HG03432 (cell line): ENCODE results near the gene DCAF8.
"Not testable (repeated sequence)": the region's sequence is repeated elsewhere in the genome, so short reads cannot be mapped to it uniquely, and the experiment has no call there.

Experiments
- ATAC-seq: cut with Tn5 transposase; IDR thresholded peaks from one replicate; pipeline ENCODE4 v1.9.1; 2021; ENCODE audit warnings: mild to moderate bottlenecking, moderate library complexity; ENCODE audit not compliant: unreplicated experiment

Gene DCAF8

DNA sequence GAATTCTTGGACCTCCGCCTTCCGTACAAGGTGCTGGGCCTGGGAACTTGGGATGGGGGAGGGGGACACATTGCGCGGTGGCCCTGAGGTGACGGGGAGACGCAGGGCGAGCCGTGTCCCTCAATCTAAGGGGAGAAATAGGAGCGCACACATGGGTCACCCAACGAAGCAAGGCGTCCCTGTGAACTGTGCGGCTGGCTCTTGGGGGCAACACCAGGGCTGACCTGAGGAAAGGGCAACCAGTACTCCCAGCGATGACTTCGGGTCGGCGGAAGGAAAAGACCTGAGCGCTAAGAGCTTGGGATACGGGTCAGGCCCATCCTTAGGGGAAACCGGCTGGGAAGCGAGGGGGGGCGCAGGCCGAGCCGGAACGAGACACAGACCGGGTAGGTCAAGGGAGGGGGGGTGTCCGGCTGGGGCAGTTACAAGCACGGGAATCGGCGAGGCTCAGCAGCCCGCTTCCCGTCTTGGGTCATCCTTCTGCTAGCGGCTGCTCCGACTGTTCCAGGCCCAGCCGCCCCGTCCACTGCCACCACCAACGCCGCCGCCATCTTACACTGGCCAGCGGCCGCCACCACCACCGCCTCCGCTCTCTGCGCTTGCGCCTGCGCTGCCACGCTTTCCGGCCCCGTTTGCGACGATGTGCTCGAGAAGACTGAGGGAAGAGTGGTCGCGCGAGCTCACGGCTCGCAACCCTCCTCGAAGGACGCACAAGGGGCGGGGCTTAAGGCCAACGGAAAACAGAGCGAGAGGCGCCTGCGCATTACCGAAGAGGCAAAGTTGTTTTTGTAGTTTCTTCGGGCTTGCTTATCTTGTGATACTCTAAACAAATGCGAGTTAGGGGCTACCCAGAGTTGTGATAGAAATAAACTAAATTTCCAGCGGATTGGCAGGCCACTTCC is at the start of gene DCAF8:
Gene DCAF8 (minus strand): TSS at position 657 of the 902 bp plus-strand sequence. CDS start 18,541 bp downstream, outside the sequence.
- ATAC-seq, result peak; percentile 88

DNA sequence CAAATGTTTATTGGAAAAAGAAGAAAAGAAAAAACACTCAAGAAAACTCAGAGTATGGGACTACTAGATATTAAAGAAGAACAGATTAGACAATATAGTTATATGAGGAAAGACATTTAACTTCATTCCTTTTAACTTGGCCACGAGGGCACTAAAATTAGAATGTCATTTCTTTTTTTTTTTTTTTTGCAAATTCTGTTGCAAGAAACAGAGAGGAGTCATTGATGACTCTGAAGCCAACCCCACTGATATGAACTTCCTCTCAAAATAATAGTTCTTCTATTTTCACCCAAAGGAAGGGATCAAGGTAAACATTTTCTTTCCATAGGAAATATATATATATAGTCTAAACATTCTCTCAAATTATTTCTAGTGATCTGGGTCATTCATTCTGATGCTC is 47.2 kb upstream of the DCAF8 start:
- no peak for ATAC-seq

DNA sequence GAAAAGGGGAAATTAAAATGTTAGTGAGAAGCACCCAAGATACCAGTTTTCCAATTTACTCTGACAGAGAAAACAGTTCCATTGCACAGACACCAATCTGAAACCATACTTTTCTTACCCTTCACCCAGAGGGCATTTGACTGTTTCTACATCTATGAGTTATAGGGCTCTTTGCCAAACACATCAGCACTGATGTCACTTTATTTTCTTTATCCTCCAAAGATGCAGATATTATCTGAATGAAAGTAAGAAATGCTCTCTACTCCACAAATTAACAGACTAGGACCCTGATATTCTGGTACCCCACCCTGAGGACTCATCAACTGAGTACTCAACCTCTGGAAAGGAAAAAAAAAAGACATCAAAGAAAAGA is 46.8 kb upstream of the DCAF8 start:
- ATAC-seq, result no peak

DNA sequence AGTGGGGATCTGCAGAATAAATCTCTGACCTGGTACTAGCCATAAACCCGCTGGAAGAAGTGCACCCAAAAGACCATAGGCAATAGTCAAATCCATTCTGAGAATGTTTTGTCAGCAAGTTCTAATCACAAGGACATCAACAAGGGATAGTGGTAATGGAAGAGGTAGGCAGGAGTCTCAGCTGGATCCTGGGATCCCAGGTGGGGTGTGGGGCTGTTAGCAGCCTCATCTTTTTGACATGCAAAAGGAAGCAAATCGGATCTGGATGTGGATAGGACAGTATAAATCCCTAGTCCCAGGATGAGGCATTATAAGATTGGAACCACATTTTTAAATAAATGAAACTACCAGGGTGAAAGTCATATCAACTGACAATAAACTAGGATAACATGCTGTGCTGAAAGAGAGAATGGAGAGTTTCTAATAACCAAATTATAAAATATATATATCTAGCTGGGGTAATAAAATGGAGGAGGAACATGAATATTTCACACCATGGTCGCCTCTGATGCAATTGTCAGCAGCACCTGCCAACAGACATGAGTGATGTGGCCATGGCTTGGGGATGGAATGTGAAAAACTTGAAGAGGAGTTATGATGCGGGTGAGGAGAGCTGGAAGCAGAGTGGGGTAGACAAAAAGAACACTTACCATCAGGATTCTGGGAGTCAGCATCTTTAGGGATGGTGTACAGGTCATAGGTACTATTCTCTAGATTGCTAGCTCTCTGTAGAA is 46.3 kb upstream of the DCAF8 start:
- no peak for ATAC-seq

DNA sequence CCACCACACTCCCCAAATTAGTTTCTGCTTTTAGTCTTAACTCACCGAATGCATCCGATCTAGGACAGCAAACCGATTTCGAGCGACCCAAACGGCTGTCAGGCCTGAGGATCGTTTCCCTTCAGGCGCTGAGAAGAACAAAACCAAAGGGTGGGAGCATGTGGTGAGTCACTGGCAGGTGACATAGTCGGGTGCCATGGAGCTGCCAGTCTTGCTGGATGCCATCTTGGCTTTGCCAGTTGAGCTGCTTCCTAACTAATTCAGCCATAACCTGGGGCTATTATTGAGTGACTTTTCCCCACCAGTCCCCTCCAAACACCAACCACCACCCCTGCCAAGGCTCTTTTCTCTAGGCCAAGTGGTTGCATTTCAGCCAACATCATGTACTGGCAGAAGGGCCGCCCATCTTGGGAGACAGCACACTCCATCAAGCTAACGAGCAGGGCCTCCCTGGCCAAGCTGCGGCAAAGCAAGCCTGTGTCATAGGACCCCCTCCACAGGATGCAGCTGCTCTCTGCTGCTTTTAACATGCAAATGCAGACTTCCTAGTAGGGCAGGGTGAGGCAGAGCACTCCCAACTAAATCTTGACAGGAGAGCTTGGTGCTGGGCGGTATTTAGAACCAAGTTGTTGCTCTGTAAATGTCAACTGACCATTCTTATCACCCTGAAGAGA is 44.9 kb upstream of the DCAF8 start:
- no peak for ATAC-seq

DNA sequence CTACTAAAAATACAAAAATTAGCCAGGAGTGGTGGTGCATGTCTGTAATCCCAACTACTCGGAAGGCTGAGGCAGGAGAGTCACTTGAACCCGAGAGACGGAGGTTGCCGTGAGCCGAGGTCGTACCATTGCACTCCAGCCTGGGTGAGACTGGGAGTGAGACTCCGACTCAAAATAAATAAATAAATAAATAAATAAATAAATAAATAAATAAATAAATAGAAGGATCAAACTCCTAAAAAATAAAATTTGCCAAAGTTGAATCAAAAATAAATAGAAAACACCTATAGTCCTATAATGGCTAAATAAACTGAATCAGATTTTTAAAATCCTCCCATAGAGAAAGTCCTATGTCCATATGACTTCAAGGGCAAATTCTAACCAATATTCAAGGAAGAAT is 37.8 kb upstream of the DCAF8 start:
- ATAC-seq, result no peak

DNA sequence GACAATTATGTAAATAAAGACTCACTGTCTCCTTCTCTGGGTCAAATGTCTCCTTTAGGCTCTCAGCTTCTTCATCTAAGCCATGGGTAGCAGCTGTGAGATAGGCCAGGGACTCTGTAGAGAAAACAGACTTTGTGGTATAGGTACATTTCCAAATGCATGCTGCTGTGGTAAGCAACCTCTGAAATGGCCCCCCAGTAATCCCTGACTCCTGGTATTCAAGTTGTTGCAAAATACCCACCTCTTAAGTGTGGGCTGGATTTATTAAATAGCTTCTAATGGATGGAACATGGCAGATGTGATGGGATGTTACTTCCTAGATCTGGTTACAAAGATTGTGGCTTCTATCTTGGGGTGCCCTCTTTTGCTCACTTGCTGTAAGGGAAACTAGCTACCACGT is 33.7 kb upstream of the DCAF8 start:
- no peak for ATAC-seq

DNA sequence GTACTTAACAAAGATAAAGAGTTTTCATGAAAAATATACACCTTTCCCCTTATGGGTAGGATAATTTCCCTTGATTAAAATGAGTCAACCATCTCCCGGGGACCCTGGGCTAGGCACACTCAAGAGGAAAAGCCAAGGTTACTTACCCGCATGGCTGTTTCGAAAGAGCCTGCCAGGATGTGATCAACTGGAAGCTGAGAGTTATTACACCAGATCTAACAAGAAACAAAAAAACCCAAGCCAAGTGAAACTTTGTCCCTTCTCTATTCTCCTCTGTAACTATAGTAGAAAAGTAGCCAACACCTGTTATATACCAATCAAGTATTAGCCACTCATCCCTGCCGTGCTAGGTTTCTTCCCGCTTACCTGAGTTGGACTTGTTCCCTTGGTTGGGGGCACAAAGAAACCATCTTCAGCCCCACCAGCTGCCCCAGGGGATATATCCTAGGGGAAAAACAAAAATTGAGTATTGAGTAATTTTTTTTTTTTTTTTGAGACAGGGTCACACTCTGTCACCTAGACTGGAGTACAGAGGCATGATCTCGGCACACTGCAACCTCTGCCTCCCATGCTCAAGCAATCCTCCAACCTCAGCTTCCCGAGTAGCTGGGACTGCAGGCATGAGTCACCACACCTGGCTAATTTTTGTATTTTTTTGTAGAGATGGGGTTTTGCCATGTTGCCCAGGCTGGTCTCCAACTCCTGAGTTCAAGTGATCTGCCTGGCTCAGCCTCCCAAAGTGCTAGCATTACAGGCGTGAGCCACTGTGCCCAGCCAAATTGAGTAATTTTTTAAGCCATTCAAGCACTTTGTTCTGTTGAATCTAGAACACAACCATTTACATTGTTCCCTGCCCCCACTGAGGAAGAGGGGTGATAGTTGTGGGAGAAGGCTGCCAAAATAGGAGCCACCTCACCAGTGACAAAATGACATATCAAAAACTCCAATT is 30.9 kb upstream of the DCAF8 start:
- no peak for ATAC-seq

DNA sequence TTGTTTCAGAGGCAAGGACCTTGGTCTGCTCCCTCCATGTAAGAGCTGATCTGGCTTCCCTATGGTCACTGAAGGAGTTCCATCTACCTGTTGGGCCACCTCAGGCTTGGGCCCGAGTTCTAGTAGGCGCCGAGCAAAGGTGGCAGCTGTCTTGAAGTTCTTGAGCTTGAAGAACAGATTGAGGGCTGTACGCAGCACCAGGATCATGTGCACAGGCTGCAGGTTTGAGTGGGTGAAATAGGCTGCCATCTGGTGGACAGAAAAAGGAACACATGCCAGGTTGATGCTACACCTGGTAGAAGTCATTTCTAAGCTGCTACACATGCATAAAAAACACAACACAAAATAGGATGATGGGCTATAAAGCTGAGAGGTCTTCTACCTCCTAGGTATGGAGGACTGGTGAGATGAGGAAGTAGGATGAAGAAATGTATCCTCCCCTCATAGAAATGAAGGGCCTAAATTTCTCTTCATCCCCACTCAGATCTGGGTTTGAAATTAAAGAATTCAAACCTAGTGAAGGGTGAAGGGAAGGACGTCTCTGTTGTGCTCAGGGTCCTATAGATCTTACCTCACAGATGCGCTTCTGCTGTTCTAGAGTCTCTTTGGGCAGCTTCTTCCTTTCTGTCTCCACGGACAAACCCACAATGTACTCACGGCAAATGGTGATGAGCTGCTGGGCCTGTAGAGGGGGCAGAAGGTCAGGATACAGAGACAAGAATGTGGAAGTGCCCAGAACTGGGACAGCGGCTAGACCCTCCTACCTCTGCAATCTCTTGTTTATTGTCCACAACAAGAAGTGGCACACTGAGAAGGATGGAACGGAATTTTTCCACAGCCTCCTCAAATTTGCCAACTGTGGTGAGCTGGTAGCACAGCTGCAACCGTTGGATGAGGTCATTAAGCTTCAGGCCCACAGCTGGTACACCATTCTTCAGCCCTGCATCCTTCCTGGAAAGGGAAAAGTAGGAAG is 29.2 kb upstream of the DCAF8 start:
- ATAC-seq, result peak; percentile 76

DNA sequence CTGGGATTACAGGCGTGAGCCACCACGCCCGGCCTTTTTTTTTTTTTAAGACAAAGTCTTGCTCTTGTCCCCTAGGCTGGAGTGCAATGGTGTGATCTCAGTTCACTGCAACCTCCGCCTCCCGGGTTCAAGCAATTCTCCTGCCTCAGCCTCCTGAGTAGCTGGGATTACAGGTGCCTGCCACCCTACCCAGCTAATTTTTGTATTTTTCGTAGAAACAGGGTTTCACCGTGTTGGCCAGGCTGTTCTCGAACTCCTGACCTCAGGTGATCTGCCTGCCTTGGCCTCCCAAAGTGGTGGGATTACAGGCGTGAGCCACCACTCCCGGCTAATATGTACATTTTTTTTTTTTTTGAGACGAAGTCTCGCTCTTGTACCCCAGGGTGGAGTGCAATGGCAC is 25.4 kb upstream of the DCAF8 start:
- ATAC-seq, result not testable (repeated sequence)

DNA sequence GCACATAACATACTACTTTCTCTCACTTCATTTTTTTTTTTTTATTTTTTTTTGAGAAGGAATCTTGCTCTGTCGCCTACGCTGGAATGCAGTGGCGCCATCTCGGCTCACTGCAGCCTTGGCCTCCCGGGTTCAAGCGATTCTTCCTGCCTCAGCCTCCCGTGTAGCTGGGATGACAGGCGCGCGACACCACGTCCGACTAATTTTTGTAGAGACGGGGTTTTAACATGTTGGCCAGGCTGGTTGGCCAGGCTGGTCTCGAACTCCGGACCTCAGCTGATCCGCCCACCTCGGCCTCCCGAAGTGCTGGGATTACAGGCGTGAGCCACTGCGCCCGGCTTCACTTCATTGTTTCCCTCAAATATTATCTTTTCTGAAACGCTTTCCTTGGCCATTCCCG is 23.2 kb upstream of the DCAF8 start:
- ATAC-seq, result no peak

DNA sequence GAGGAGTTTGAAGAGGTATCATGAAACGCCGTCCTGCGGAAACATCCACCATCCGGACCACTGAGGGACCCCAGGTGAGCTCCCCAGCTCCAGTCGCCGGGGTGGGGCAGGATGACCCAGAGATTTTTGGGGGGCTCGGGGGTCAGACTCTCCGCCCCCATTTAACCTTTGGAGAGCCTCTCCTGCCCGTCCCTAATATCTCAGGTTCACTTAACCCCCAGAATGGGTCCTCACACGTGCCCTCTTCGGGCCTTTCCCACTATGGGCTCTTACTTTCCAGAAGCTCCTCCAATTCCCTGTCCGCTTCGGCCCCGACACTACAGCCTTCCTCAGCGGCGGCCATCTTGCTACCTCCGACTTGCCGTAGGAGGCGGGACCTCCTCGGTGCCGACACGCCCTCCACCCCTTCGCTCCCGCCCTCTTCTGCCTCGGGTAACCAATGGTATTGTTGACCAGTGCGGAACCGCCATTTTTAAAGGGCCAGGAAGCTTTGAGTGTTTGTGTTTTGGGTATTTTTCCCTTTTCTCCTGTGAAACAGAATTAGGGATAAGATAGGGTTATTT is 22.5 kb upstream of the DCAF8 start, which contains the start of gene PEX19:
Gene PEX19 (minus strand): TSS at position 352 of the 563 bp plus-strand sequence. CDS start 9 bp downstream, at position 343.
- peak; percentile 98 for ATAC-seq

DNA sequence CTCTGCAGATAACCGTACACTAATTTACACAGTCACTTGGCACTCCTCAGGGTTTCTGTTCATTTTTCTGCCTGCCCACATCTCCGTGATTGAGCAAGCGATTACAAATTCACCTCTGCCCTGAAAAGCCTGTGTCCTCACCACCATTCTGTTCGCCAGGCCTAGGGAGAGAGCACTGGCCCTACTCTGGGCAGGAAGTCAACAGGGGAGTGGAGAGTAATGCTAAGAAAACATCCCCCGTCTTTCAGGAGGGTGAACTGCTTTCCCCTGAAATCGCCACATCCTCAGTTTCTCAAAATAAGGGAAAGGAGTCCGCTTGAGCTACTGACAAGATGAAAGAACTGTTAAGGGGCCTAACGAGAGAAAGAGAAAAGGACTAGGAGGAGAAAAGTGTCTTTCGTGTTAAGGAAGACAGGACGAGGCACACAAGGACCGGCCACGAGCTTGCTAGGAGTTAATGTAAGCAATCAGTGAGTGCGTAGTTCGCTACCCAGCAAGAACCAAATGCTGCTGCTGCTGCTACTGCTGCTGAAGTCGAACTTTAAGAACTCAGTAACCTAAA is 22.0 kb upstream of the DCAF8 start:
- no peak for ATAC-seq

DNA sequence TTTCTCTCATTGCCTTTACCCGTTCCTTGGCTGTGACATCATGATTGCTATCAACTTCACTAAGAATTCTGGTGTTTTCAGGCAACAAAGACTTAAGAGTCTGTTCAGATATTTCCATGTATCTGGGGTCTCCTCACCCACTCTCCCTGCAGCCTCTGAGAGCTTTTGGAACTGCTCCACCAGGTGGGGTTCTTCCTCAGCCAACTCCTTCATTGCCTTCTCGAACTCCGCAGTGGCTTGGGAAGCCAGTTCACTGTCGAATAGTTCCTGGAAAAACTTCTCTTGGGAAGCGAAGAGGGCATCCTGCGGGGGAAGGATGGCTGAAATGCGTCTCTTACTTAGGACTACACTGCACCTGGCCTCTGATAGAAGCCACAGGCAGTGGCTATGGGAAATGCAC is 20.5 kb upstream of the DCAF8 start:
- no peak for ATAC-seq

DNA sequence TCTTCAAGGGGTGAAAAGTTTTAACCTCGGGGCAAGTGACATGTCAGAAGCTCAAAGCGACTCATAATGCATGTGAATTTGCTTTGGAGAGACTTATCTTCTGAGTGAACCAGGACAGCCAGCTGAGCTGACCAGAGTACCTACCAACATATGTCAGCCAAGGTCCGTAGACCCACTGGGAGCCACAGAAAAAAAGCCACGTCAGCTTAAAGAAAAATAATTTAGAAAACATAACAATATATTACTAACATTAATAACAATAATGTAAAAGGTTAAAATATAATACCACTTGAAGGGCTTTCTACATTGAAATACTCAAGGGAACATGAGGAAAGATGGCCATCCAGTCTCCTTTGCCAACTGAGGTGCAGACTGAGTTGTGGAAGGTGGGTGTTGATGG is 15.6 kb upstream of the DCAF8 start:
- ATAC-seq, result no peak

DNA sequence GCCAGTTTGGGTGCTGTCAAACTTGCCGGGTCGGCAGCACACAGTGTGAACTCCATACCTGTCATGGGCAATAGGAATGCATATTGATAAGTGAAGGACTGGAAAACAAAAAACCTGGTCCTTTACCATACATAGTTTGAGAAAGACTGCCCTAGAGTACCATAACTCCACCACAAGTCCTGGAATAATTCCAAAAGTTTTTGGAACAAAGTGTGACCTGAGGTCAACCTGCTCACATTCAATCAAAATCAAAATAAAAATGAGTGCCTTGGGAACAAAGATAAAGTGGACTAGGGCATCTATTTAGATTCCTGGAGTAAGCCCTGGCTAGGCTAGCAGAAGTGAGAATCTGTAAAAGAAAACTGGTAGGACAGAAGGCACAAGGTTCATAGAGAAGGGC is 15.0 kb upstream of the DCAF8 start:
- no peak for ATAC-seq

DNA sequence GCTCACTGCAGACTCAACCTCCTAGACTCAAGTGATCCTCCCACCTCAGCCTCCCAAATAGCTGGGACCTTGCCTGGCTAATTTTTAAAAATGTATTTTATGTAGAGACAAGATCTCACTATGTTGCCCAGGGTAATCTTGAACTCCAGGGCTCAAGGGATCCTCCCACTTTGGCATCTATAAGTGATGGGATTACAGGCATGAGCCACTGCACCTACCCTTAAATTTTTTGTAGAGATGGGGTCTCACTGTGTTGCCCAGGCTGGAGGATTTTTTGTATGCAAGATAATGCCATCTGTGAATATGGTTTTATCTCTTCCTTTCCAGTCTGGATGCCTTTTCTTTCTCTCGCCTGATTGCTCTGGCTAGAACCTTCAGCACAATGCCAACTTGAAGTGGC is 8.7 kb upstream of the DCAF8 start:
- ATAC-seq, result no peak

DNA sequence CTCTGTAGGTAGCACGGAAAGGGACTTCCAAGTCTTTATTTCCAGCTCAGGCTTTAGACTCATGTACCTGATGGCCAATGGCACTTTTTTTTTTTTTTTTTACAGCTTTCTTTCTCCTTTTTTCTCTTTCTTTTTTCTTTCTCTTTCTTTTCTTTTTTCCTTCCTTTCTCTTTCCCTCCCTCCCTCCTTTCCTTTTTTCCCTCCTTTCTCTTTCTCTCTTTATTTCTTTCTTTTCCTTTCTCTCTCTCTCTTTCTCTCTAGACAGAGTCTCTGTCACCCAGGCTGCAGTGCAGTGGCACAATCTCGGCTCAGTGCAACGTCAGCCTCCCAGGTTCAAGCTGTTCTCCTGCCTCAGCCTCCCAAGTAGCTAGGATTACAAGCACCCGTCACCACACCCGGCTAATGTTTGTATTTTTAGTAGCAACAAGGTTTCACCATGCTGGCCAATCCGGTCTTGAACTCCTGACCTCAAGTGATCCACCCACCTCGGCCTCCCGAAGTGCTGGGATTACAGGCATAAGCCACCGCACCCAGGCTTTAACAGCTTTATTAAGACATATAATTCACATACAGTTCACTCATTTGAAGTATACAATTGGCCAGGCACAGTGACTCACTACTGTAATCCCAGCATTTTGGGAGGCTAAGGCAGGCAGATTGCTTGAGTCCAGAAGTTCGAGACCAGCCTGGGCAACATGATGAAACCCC is 5.1 kb upstream of the DCAF8 start:
- ATAC-seq, result no peak
